Measurements from ENCODE around the gene PPL.

Gene PPL

DNA sequence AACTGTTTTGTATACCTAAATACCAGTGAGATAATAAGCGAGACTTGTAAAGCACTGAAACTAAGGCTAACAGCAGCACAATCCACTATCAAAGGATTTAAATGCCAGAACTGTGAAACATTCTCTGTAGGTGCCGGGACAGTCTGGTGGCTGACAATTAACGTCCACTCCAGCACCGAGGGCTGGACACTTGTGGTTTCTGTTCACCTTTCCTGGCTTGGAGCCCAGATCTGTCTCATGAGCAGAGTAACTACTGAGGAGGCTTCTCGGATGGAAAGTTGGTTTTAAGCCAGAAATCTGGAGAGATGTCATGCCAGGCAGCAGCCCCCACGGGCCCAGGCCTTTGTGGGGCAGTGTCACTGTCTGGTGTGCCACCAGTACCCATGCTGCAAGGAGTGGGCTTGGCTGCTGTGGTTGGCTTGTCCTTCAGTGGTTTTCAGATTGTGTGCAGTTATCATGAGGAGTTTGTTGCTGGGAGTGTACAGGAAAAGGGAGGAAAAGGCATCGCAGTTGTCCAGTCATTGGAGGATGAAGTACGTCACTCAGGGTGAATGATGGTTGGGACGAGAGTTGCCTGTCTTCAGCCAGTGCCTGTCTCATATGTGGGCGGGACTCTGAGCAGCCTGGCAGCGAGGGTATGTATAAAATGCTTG, 54.2 kb downstream of the PPL start:
- TF ChIP-seq, protein P1, sequence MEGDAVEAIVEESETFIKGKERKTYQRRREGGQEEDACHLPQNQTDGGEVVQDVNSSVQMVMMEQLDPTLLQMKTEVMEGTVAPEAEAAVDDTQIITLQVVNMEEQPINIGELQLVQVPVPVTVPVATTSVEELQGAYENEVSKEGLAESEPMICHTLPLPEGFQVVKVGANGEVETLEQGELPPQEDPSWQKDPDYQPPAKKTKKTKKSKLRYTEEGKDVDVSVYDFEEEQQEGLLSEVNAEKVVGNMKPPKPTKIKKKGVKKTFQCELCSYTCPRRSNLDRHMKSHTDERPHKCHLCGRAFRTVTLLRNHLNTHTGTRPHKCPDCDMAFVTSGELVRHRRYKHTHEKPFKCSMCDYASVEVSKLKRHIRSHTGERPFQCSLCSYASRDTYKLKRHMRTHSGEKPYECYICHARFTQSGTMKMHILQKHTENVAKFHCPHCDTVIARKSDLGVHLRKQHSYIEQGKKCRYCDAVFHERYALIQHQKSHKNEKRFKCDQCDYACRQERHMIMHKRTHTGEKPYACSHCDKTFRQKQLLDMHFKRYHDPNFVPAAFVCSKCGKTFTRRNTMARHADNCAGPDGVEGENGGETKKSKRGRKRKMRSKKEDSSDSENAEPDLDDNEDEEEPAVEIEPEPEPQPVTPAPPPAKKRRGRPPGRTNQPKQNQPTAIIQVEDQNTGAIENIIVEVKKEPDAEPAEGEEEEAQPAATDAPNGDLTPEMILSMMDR (IDR thresholded peaks at IDR 0.05; ENCODE audit: low read depth, low read length): no peak
- DNase-seq (ENCODE audit: extremely low read depth, low read depth): no peak

DNA sequence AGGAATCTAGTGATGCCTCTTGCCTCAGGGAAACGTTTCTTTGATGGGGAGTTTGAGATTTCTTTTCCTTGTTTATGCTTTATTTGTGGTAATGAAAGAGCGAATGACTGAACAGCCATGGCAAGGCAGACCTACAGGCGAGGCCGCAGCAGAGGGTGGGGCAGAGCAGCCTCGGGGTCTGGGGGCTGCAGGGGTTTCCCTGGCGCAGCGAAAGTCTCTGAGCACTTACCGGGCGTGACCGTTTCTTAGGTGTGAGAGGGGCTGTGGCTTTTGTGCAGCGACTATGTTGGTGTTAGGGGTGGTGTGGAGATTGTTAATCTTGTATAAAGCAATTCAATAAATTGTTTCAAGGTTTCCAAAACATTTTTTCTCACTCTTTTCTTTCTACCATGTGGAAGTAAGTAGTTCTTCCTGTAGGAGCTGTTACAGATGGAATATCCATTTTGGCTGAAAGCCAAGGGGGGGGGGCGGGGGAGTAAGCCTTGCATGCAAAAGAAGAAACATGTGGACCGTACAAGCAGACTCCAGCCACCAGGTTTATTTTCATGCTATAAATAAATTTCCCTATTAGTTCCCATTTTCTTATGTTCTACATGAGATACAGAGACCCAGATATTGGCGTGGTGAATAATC, 54.8 kb downstream of the PPL start:
- peak; percentile 67 for DNase-seq (ENCODE audit: extremely low read depth, low read depth)
- TF ChIP-seq, protein P1 (IDR thresholded peaks at IDR 0.05; ENCODE audit: low read depth, low read length): no peak

DNA sequence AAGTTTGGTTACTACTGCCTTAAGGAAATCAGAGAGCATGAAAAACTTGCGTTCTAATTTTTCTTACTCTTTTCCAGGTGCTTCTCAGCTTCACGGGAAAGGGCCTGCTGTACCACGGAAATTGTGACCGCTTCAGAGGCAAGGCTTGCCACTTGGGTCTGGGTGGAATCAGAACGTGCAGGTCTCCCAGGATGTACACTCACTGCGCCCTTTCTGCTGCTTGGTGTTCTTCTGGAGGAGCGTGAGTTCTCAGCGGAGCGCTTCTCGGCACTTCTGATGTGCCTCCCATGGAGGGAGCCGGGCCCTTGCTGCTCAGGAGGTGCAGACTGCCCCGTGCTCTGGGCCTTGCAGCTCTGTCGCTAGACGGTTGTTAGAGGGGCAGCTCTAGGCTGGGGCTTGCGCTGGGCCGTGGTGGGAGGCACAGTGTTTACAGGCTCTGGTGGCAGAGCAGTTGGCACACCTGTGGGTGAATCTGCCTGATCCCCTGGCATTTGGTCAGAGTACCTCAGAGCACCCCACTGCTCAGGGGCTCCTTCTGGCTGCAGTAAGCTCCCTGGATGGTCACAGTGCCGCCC, 56.9 kb downstream of the PPL start:
- TF ChIP-seq, protein P1 (IDR thresholded peaks at IDR 0.05; ENCODE audit: low read depth, low read length): no peak
- DNase-seq (ENCODE audit: extremely low read depth, low read depth): no peak

DNA sequence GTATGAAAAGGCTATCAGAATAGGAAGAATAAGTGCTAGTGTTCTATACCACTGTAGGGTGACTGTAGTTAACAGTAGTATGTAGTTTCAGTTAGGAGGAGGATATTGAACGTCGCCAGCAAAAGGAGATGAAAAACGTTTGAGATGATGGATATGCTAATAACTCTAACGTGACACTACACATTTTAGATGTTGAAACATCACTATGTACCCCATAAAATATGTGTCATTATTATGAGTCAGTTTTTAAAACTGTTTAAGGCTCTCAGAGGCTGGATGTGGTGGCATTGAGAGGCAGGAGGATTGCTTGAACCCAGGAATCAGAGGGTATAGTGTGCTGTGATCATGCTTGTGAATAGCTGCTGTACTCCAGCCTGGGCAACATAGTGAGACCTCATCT, 57.9 kb downstream of the PPL start:
- TF ChIP-seq, protein P1 (IDR thresholded peaks at IDR 0.05; ENCODE audit: low read depth, low read length): no peak
- DNase-seq (ENCODE audit: extremely low read depth, low read depth): no peak

DNA sequence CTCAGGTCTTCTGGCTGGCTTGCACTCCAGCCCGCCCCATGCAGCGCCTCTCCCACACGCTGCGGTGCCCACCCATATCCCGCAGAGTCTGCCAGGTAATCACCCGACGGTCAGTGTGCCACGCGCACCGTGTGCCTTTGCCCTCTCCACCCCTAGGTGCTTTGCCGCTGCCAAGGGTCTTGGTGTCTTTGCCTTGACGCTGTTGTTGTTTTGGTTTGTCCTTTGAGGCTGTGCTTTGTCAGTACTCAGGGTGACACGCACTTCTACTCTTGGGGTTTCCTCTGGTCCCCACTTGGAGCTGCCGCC, 59.6 kb downstream of the PPL start:
- no peak for DNase-seq (ENCODE audit: extremely low read depth, low read depth)
- TF ChIP-seq, protein P1 (IDR thresholded peaks at IDR 0.05; ENCODE audit: low read depth, low read length): no peak

DNA sequence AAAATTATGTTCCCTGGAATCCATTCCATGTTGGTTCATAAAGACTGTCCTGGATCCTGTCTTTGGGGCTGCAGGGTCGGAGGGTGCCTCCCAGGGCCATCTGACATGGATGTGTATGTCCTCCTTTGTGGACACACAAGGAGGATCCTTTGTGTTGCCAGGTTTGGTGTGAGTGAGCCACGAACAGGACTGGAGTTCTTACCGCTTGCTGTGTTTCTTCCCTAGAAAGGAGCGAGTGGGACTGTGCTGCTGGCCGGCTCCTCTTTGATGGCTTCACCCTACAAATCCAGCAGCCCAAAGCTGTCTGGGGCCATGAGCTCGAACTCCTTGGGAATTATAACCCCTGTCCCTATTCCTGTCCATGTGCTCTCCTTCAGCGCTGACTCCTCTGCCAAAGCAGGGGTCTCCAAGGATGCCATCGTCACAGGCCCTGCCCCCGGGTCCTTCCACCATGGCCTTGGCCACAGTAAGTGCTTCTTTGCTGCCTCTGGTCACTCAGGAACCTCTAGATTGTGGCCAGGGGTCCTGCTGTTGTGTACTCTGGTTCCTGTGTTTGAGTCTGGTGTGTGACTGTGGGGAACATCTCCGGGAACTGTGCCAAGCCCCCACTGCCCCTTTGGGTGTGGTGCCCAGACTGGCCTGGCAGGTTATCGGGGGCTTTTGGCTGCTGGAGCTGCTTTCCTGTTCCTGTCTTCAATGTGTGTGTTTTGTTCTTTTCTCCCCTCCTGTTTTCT, 60.1 kb downstream of the PPL start:
- TF ChIP-seq, protein P1 (IDR thresholded peaks at IDR 0.05; ENCODE audit: low read depth, low read length): no peak
- DNase-seq (ENCODE audit: extremely low read depth, low read depth): no peak

DNA sequence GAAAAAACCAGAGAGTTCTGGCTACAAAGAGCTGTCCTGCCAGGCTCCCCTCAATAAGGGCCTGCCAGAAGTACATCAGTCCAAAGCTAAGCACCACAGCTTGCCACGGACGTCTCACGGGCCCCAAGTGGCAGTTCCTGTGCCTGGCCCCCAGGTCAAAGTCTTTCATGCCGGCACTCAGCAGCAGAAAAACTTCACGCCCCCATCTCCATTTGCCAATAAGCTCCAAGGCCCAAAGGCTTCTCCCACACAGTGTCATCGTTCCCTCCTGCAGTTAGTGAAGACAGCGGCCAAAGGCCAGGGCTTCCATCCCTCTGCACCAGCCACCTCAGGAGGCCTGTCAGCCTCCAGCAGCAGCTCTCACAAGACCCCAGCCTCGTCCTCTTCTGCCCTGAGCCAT, 62.3 kb downstream of the PPL start:
- TF ChIP-seq, protein P1 (IDR thresholded peaks at IDR 0.05; ENCODE audit: low read depth, low read length): no peak

More for the DNA sequence above, 62.3 kb downstream of the PPL start:
- DNase-seq (ENCODE audit: extremely low read depth, low read depth): no peak

Measured in AG09319 (cell line).